HCT116 (cell line): ENCODE results near the gene FANK1.

ENCODE experiments used
- FOSL1 ChIP-seq: IDR thresholded peaks from 2 replicates; pipeline ENCODE4 v1.6.1; 2012; ENCODE audit warnings: low read depth
- TF ChIP-seq, protein P1 (sequence below): IDR thresholded peaks from 2 replicates; pipeline ENCODE4 v1.6.1; 2012
- TF ChIP-seq, protein P2 (sequence below), 3 experiments: fragments of 200-600 bp in 1 of 3; sonication (generic) in 1 of 3; IDR thresholded peaks in 2 of 3; conservative IDR thresholded peaks in 1 of 3; 2 replicates each; pipeline ENCODE4 v1.5.1; 2012 to 2017; ENCODE audit warnings: low read depth in 2 of 3, low read length in 2 of 3, antibody characterized with exemption in 1 of 3, borderline replicate concordance in 1 of 3, control low read depth in 1 of 3, mild to moderate bottlenecking in 1 of 3, mixed read lengths in 1 of 3, mixed run types in 1 of 3, moderate library complexity in 1 of 3; ENCODE audit not compliant: insufficient read depth in 1 of 3

DNA sequence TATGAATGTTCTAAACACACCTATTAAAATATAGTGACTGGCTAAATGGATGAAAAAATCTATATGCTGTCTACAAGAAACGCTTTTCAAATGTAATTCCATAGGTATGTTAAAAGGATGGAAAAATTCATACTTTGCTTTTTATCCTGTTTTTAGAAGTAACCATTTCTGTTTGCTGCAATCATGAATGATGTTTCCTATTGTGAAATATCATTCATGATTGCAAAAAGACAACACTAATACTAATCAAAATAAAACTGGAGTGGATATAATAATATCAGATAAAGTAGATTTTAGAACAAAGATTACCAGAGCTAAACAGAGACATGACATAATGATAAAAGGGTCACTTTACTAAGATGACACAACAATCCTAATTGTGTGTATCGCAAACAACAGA, 138.2 kb downstream of the FANK1 start:
- TF ChIP-seq, protein P1, sequence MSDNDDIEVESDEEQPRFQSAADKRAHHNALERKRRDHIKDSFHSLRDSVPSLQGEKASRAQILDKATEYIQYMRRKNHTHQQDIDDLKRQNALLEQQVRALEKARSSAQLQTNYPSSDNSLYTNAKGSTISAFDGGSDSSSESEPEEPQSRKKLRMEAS, result no peak
- no peak for TF ChIP-seq FOSL1
- TF ChIP-seq, protein P2, sequence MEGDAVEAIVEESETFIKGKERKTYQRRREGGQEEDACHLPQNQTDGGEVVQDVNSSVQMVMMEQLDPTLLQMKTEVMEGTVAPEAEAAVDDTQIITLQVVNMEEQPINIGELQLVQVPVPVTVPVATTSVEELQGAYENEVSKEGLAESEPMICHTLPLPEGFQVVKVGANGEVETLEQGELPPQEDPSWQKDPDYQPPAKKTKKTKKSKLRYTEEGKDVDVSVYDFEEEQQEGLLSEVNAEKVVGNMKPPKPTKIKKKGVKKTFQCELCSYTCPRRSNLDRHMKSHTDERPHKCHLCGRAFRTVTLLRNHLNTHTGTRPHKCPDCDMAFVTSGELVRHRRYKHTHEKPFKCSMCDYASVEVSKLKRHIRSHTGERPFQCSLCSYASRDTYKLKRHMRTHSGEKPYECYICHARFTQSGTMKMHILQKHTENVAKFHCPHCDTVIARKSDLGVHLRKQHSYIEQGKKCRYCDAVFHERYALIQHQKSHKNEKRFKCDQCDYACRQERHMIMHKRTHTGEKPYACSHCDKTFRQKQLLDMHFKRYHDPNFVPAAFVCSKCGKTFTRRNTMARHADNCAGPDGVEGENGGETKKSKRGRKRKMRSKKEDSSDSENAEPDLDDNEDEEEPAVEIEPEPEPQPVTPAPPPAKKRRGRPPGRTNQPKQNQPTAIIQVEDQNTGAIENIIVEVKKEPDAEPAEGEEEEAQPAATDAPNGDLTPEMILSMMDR (IDR thresholded peaks at IDR 0.05 in 2 of 3, conservative IDR thresholded peaks at IDR 0.05 in 1 of 3; ENCODE audit: borderline replicate concordance in 1 of 3, insufficient read depth in 1 of 3, low read depth in 2 of 3, low read length in 2 of 3), result no peak
